ENCODE measurements around the gene LDLRAP1.
"Not testable (repeated sequence)": the region's sequence is repeated elsewhere in the genome, so short reads cannot be mapped to it uniquely, and the experiment has no call there.

The LDLRAP1 gene

GRCh38 chr1:25579292-25580252 is 36.2 kb downstream of the LDLRAP1 start:
- DNase-seq: no peak

GRCh38 chr1:25580927-25581326 is 37.5 kb downstream of the LDLRAP1 start:
- DNase-seq: peak; percentile 20

- DNase-seq: no peak
Observed at GRCh38 chr1:25581764-25582163, 38.4 kb downstream of the LDLRAP1 start.

GRCh38 chr1:25583519-25584370 is 40.3 kb downstream of the LDLRAP1 start:
- no peak for DNase-seq

GRCh38 chr1:25586181-25586588 is 42.8 kb downstream of the LDLRAP1 start:
- no peak for DNase-seq

GRCh38 chr1:25587290-25587689 is 43.9 kb downstream of the LDLRAP1 start:
- no peak for DNase-seq

GRCh38 chr1:25588224-25588623 is 44.8 kb downstream of the LDLRAP1 start:
- not testable (repeated sequence) for DNase-seq

- not testable (repeated sequence) for DNase-seq
Observed at GRCh38 chr1:25588786-25589185, 45.4 kb downstream of the LDLRAP1 start.

GRCh38 chr1:25590096-25590824 is 46.9 kb downstream of the LDLRAP1 start:
- no peak for DNase-seq

- no peak for DNase-seq
Observed at GRCh38 chr1:25593861-25594260, 50.5 kb downstream of the LDLRAP1 start.

- DNase-seq: no peak
Observed at GRCh38 chr1:25594971-25595370, 51.6 kb downstream of the LDLRAP1 start.

- not testable (repeated sequence) for DNase-seq
Observed at GRCh38 chr1:25596641-25597040, 53.2 kb downstream of the LDLRAP1 start.

- no peak for DNase-seq
Observed at GRCh38 chr1:25598879-25599278, 55.5 kb downstream of the LDLRAP1 start.

- DNase-seq: no peak
Observed at GRCh38 chr1:25599969-25600610, 56.7 kb downstream of the LDLRAP1 start.

GRCh38 chr1:25600971-25601699 is 57.7 kb downstream of the LDLRAP1 start:
- DNase-seq: not testable (repeated sequence)

GRCh38 chr1:25603779-25604538 is 60.6 kb downstream of the LDLRAP1 start:
- not testable (repeated sequence) for DNase-seq

- DNase-seq: no peak
Observed at GRCh38 chr1:25607123-25607522, 63.7 kb downstream of the LDLRAP1 start.

- DNase-seq: peak; percentile 91
Observed at GRCh38 chr1:25608488-25609178, 65.2 kb downstream of the LDLRAP1 start.

GRCh38 chr1:25609921-25610320 is 66.5 kb downstream of the LDLRAP1 start:
- no peak for DNase-seq
